ENCODE data around the gene TMEM150B.

The TMEM150B gene

GRCh38 chr19:55265173-55265572 is 60.0 kb downstream of the TMEM150B start:
- TF ChIP-seq CTCF (IDR thresholded peaks at IDR 0.05; ENCODE audit: low read depth, low read length) = no peak
- in situ Hi-C loops (cut with HindIII; ENCODE audit: low sequenced_read_pairs) = no loop called here
- no peak overlapping the region for H3K4me3 ChIP-seq (ENCODE audit: low read depth, low read length)
- DNase-seq (ENCODE audit: low read depth, low spot score) = no peak

GRCh38 chr19:55264531-55264930 is 60.6 kb downstream of the TMEM150B start:
- in situ Hi-C loops (cut with HindIII; ENCODE audit: low sequenced_read_pairs) = no loop called here
- TF ChIP-seq CTCF (IDR thresholded peaks at IDR 0.05; ENCODE audit: low read depth, low read length) = no peak
- no peak for DNase-seq (ENCODE audit: low read depth, low spot score)
- H3K4me3 ChIP-seq (ENCODE audit: low read depth, low read length) = no peak overlapping the region

All from astrocyte of the spinal cord (primary cell).